HCT116 (cell line): ENCODE measurements around the gene CARNS1. TPM values are rescaled to one million over a fixed set of nuclear protein-coding genes. Genes with fewer than 3 reads are reported as not detected.

Experiments used
- ATAC-seq: fragments of 200-7000 bp; cut with Tn5 transposase; 2 replicates; pipeline ENCODE4 v1.9.1; 2020; ENCODE audit warnings: mild to moderate bottlenecking, moderate library complexity
- BruUV-seq: library from RNA; stranded (reverse); fragments of 400-500 nt; replicated peaks from 2 replicates; lab custom pipeline; 2021; lab: Mats Ljungman, UMichigan
- CTCF ChIA-PET: fragments of 300-600 bp; sonication (Branson Sonifier 250); formaldehyde crosslinking; loops from one replicate; lab custom pipeline; 2021; ENCODE audit warnings: antibody characterized with exemption; lab: Charles Lee
- POLR2A ChIA-PET: fragments of 300-600, 350-600 bp; sonication (Branson Sonifier 250); formaldehyde crosslinking; loops from one replicate; lab custom pipeline; 2021; ENCODE audit warnings: antibody characterized with exemption; lab: Charles Lee
- RAD21 ChIA-PET, 2 experiments: fragments of 300-600 bp; sonication (Branson Sonifier 250); formaldehyde crosslinking; loops; one replicate each; lab custom pipeline; 2023; ENCODE audit warnings: low total read pairs in 2 of 2; ENCODE audit not compliant: uncharacterized antibody in 2 of 2, unreplicated experiment in 2 of 2, low non-redundant PET in 1 of 2; lab: Charles Lee
- DNase-seq: peaks from one replicate; pipeline ENCODE4 v3.0.0-alpha.2; 2010; ENCODE audit warnings: low read depth, low spot score
- H2AFZ ChIP-seq: fragments of 200-600 bp; shearing (Covaris generic), sonication (generic); 2 replicates; pipeline ENCODE4 v1.6.1; 2017; ENCODE audit warnings: low read depth, mixed run types, mixed read lengths, antibody characterized with exemption, low read length; ENCODE audit not compliant: poor library complexity, severe bottlenecking
- H3K27ac ChIP-seq: 2 replicates; pipeline ENCODE4 v1.5.1; 2012; ENCODE audit warnings: low read depth, low read length
- H3K27me3 ChIP-seq: fragments of 200-600 bp; sonication (generic); 2 replicates; pipeline ENCODE4 v1.6.1; 2016; ENCODE audit warnings: mixed run types, low read length, mixed read lengths; ENCODE audit not compliant: insufficient read depth
- H3K36me3 ChIP-seq, 2 experiments: fragments of 200-500 bp in 1 of 2; fragments of 200-600 bp in 1 of 2; sonication (Bioruptor generic) in 1 of 2; sonication (generic) in 1 of 2; 2 replicates each; pipeline versions ENCODE4 v1.5.1 to v1.6.1; 2014 to 2016; ENCODE audit warnings: low read length in 2 of 2, inconsistent platforms in 1 of 2, mixed read lengths in 1 of 2, mixed run types in 1 of 2; ENCODE audit not compliant: insufficient read depth in 2 of 2, control insufficient read depth in 1 of 2
- H3K4me1 ChIP-seq, 2 experiments: fragments of 200-600 bp in 1 of 2; sonication (generic) in 1 of 2; 2 replicates each; pipeline versions ENCODE4 v1.5.1 to v1.6.1; 2012 to 2017; ENCODE audit warnings: low read length in 2 of 2, inconsistent platforms in 1 of 2, mild to moderate bottlenecking in 1 of 2, mixed read lengths in 1 of 2, mixed run types in 1 of 2, moderate library complexity in 1 of 2; ENCODE audit not compliant: insufficient read depth in 2 of 2, control insufficient read depth in 1 of 2
- H3K4me2 ChIP-seq: fragments of 200-600 bp; sonication (generic); 2 replicates; pipeline ENCODE4 v1.6.1; 2017; ENCODE audit warnings: mixed run types, low read length, mixed read lengths
- H3K4me3 ChIP-seq, 2 experiments: fragments of 200-600 bp in 1 of 2; sonication (generic) in 1 of 2; replicated peaks in 1 of 2; 2 replicates each; pipeline ENCODE4 v1.5.1; 2011 to 2016; ENCODE audit warnings: low read length in 2 of 2, control low read depth in 1 of 2, low read depth in 1 of 2, mild to moderate bottlenecking in 1 of 2, mixed read lengths in 1 of 2, mixed run types in 1 of 2
- H3K79me2 ChIP-seq: fragments of 200-600 bp; sonication (generic); 2 replicates; pipeline ENCODE4 v1.6.1; 2017; ENCODE audit warnings: mild to moderate bottlenecking, mixed run types, low read length, moderate library complexity, mixed read lengths; ENCODE audit not compliant: insufficient read depth
- H3K9ac ChIP-seq: fragments of 200-600 bp; sonication (generic); 2 replicates; pipeline ENCODE4 v1.6.1; 2016; ENCODE audit warnings: low read length, mixed read lengths
- H3K9me2 ChIP-seq: fragments of 200-600 bp; sonication (generic), shearing (Covaris generic); 2 replicates; pipeline ENCODE4 v1.6.1; 2017; ENCODE audit warnings: mixed run types, mild to moderate bottlenecking, moderate library complexity; ENCODE audit not compliant: insufficient read depth
- H3K9me3 ChIP-seq, 2 experiments: fragments of 200-500 bp in 1 of 2; fragments of 200-600 bp in 1 of 2; sonication (Bioruptor generic) in 1 of 2; sonication (generic) in 1 of 2; 2 replicates each; pipeline ENCODE4 v1.6.1; 2014 to 2017; ENCODE audit warnings: low read length in 2 of 2, mixed read lengths in 2 of 2, inconsistent platforms in 1 of 2, low read depth in 1 of 2, mild to moderate bottlenecking in 1 of 2, mixed run types in 1 of 2, moderate library complexity in 1 of 2; ENCODE audit not compliant: control insufficient read depth in 1 of 2, insufficient read depth in 1 of 2
- H4K20me1 ChIP-seq: fragments of 200-600 bp; sonication (generic), shearing (Covaris generic); 2 replicates; pipeline ENCODE4 v1.6.1; 2017; ENCODE audit warnings: mixed run types, mild to moderate bottlenecking, moderate library complexity; ENCODE audit not compliant: insufficient read depth
- ATF3 ChIP-seq: IDR thresholded peaks from 2 replicates; pipeline ENCODE4 v1.6.1; 2012
- EGR1 ChIP-seq: IDR thresholded peaks from 2 replicates; pipeline ENCODE4 v1.6.1; 2012; ENCODE audit warnings: low read depth
- ELF1 ChIP-seq: IDR thresholded peaks from 2 replicates; pipeline ENCODE4 v1.6.1; 2012; ENCODE audit warnings: low read depth, borderline replicate concordance
- POLR2A ChIP-seq: IDR thresholded peaks from 2 replicates; pipeline ENCODE4 v1.7.0; 2011; ENCODE audit warnings: borderline replicate concordance; ENCODE audit not compliant: insufficient read depth, insufficient read length; ENCODE audit errors: extremely low read depth
- POLR2AphosphoS5 ChIP-seq: IDR thresholded peaks from 2 replicates; pipeline ENCODE4 v1.6.1; 2011; ENCODE audit warnings: mild to moderate bottlenecking, low read depth, low read length, moderate library complexity
- RAD21 ChIP-seq: IDR thresholded peaks from 2 replicates; pipeline ENCODE4 v1.6.1; 2012; ENCODE audit warnings: low read depth, mild to moderate bottlenecking
- SIN3A ChIP-seq: IDR thresholded peaks from 2 replicates; pipeline ENCODE4 v1.6.1; 2012; ENCODE audit warnings: low read depth
- TCF7L2 ChIP-seq: IDR thresholded peaks from 2 replicates; pipeline ENCODE4 v1.7.0; 2011; ENCODE audit warnings: borderline replicate concordance, inconsistent platforms; ENCODE audit not compliant: insufficient read depth, insufficient read length; ENCODE audit errors: extremely low read depth
- YY1 ChIP-seq: IDR thresholded peaks from 2 replicates; pipeline ENCODE4 v1.6.1; 2011; ENCODE audit warnings: low read length, low read depth, moderate library complexity, mild to moderate bottlenecking; ENCODE audit not compliant: insufficient replicate concordance; ENCODE audit errors: extremely low read depth
- ZBTB33 ChIP-seq: IDR thresholded peaks from 2 replicates; pipeline ENCODE4 v1.6.1; 2011; ENCODE audit warnings: mild to moderate bottlenecking, low read length, moderate library complexity; ENCODE audit not compliant: insufficient replicate concordance; ENCODE audit errors: extremely low read depth
- ZFX ChIP-seq: fragments of 450-650 bp; IDR thresholded peaks from 2 replicates; pipeline ENCODE4 v1.6.1; 2017
- intact Hi-C: fragments of 100-400 bp; cut with micrococcal nuclease; formaldehyde crosslinking; loops from 2 replicates; pipeline ENCODE4 v1.10.0; 2022
- total RNA-seq: library from RNA; stranded (reverse); gene quantifications from one replicate; pipeline ENCODE4 v1.2.1, GENCODE V29; 2021; ENCODE audit not compliant: unreplicated experiment

Gene CARNS1
- total RNA-seq, 1 experiment from 2014 or later: 1.0 TPM

GRCh38 chr11:67372993-67373647, 42.4 kb upstream of the CARNS1 start, which contains the start of gene CLCF1:
Gene CLCF1 (minus strand): TSS chr11:67373598. CDS start chr11:67373539, 59 bp downstream.
- Histone ChIP-seq H3K9ac (peak within 1 kb of the TSS; percentile 100), H2AFZ (no peak within 1 kb of the TSS), H3K9me3 (no peaks in the 10 kb centered on the region), H3K79me2 (peaks cover 47% of the 10 kb centered on the region), H3K27me3 (no peaks in the 10 kb centered on the region), H3K27ac (peak within 1 kb of the TSS; percentile 100), H4K20me1 (no peaks in the 10 kb centered on the region), H3K36me3 (no peaks in the 10 kb centered on the region; a peak in 1 of 4 replicates), H3K4me1 (peaks cover 50 to 83% of the 10 kb centered on the region in 2 experiments), H3K4me3 (peak within 1 kb of the TSS; percentile 64 to 83), H3K4me2 (peak within 1 kb of the TSS; percentile 88), H3K9me2 (no peaks in the 10 kb centered on the region)
- CTCF ChIA-PET: interaction anchor here (0.6 to 15.5 kb wide), 4 partner anchors 9 to 39 kb away, joined by 3 to 456 read pairs (median 26); partner anchors contain the start of gene POLD4
- POLR2A ChIA-PET: interaction anchor here (3.5 to 15.1 kb wide), 2 partner anchors 12 to 19 kb away, joined by 15 to 210 read pairs; partner anchors contain the start of gene POLD4
- intact Hi-C loops: no loop called here
- DNase-seq (no peak), ATAC-seq (peak; percentile 5; the same call in 1 of the 2 replicates)
- BruUV-seq: no TSS peak
- TF ChIP-seq POLR2AphosphoS5 (no peak; the same call in none of the 2 replicates), ZFX (peak; percentile 75)
- RAD21 ChIA-PET: interaction anchor here (1.1 to 3.3 kb wide), 3 partner anchors 9 to 22 kb away, joined by 7 to 15 read pairs (median 9); no protein-coding TSS in a partner anchor

- Histone ChIP-seq H4K20me1 (no peaks in the 10 kb centered on the region), H3K9me2 (no peaks in the 10 kb centered on the region), H3K4me2 (peak overlapping the region; percentile 88), H3K27me3 (no peaks in the 10 kb centered on the region), H3K9ac (peak overlapping the region; percentile 100), H3K27ac (peak overlapping the region; percentile 100), H3K4me1 (peaks cover 58 to 84% of the 10 kb centered on the region in 2 experiments), H3K79me2 (peaks cover 39% of the 10 kb centered on the region), H3K36me3 (no peaks in the 10 kb centered on the region; a peak in 1 of 4 replicates), H3K4me3 (peak overlapping the region; percentile 64 to 83), H3K9me3 (no peaks in the 10 kb centered on the region), H2AFZ (no peak overlapping the region)
- no TSS peak for BruUV-seq
- POLR2A ChIA-PET: interaction anchor here (0.9 to 15.1 kb wide), 5 partner anchors 11 to 57 kb away, joined by 3 to 210 read pairs (median 4); partner anchors contain the start of genes POLD4 and PPP1CA
- intact Hi-C loops: loop anchor here (1.0 kb wide), 1 partner anchor 17 kb away; no protein-coding TSS in a partner anchor
- CTCF ChIA-PET: interaction anchor here (0.6 to 15.5 kb wide), 7 partner anchors 8 to 89 kb away, joined by 3 to 456 read pairs (median 4); partner anchors contain the start of genes POLD4 and PPP1CA
- RAD21 ChIA-PET: interaction anchor here (0.5 to 1.6 kb wide), 6 partner anchors 8 to 57 kb away, joined by 3 to 9 read pairs (median 5); no protein-coding TSS in a partner anchor
- DNase-seq (peak; percentile 93), ATAC-seq (peak; percentile 69)
- peak; percentile 77 for TF ChIP-seq POLR2AphosphoS5
- TF ChIP-seq ELF1: no peak
- TF ChIP-seq SIN3A: no peak
- TF ChIP-seq YY1: peak; percentile 30
- peak; percentile 30 for TF ChIP-seq ZBTB33
- no peak for TF ChIP-seq ATF3
- TF ChIP-seq EGR1: no peak
- peak; percentile 34 for TF ChIP-seq TCF7L2
- no peak for TF ChIP-seq RAD21
- TF ChIP-seq ZFX: no peak
- peak; percentile 3 for TF ChIP-seq POLR2A
Observed at GRCh38 chr11:67373648-67374570, 41.6 kb upstream of the CARNS1 start.
